ENCODE results near the gene ZIK1. TPM values are rescaled to one million over a fixed set of nuclear protein-coding genes. Genes with fewer than 3 reads are reported as not detected.

The ZIK1 gene
- total RNA-seq, 1 experiment from 2014 or later: not detected

DNA sequence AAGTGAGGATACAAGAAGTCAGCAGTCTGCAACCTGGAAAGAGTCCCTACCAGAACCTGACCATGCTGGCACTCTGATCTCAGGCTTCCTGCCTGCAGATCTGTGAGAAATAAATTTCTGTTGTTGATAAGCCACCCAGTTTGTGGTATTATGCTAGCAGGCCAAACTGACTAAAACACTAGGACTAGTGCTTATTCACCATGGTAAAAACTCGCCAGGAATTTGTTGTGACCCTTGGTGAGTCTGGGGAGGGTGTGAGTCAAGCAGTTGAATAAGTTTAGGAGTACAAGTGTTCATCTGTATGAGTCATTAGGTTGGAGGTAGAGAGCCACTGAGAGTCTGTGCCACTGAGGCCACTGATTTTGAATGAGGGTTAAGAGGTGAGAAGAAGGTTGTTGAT lies 3.6 kb downstream of the ZIK1 start:
- Histone ChIP-seq H3K4me2 (ENCODE audit: low read length) (no peak overlapping the region), H3K4me3 (replicated peaks in 1 of 2; ENCODE audit: low read depth in 1 of 2, low read length in 2 of 2) (no peak overlapping the region), H3K9ac (ENCODE audit: low read length) (no peak overlapping the region), H3K79me2 (ENCODE audit: insufficient read depth, low read length) (no peaks in the 10 kb centered on the region), H3K4me1 (ENCODE audit: control insufficient read depth in 1 of 2, insufficient read depth in 2 of 2, low read length in 2 of 2) (no peaks in the 10 kb centered on the region), H3K27ac (ENCODE audit: low read depth, low read length) (no peak overlapping the region), H3K36me3 (ENCODE audit: control insufficient read depth in 1 of 2, insufficient read depth in 2 of 2, low read length in 2 of 2) (no peaks in the 10 kb centered on the region), H4K20me1 (ENCODE audit: insufficient read depth) (no peaks in the 10 kb centered on the region), H3K9me3 (ENCODE audit: control insufficient read depth in 1 of 2, insufficient read depth in 1 of 2, low read depth in 1 of 2, low read length in 2 of 2) (peaks cover 0 to 12% of the 10 kb centered on the region in 2 experiments; a peak in 2 of 4 replicates), H3K27me3 (ENCODE audit: insufficient read depth, low read length) (no peaks in the 10 kb centered on the region), H2AFZ (ENCODE audit: low read depth, low read length, poor library complexity, severe bottlenecking) (no peak overlapping the region), H3K9me2 (ENCODE audit: insufficient read depth) (no peaks in the 10 kb centered on the region)
- ChIA-PET CTCF (no interaction called here), RAD21 (ENCODE audit: low non-redundant PET in 1 of 2, low total read pairs in 2 of 2, uncharacterized antibody in 2 of 2, unreplicated experiment in 2 of 2) (no interaction called here), POLR2A (no interaction called here)
- no peak for TF ChIP-seq POLR2A (IDR thresholded peaks at IDR 0.05; ENCODE audit: borderline replicate concordance, extremely low read depth, insufficient read depth, insufficient read length)
- no peak for TF ChIP-seq JUND (IDR thresholded peaks at IDR 0.05)
- TF ChIP-seq, protein P1, sequence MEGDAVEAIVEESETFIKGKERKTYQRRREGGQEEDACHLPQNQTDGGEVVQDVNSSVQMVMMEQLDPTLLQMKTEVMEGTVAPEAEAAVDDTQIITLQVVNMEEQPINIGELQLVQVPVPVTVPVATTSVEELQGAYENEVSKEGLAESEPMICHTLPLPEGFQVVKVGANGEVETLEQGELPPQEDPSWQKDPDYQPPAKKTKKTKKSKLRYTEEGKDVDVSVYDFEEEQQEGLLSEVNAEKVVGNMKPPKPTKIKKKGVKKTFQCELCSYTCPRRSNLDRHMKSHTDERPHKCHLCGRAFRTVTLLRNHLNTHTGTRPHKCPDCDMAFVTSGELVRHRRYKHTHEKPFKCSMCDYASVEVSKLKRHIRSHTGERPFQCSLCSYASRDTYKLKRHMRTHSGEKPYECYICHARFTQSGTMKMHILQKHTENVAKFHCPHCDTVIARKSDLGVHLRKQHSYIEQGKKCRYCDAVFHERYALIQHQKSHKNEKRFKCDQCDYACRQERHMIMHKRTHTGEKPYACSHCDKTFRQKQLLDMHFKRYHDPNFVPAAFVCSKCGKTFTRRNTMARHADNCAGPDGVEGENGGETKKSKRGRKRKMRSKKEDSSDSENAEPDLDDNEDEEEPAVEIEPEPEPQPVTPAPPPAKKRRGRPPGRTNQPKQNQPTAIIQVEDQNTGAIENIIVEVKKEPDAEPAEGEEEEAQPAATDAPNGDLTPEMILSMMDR (IDR thresholded peaks at IDR 0.05 in 2 of 3, conservative IDR thresholded peaks at IDR 0.05 in 1 of 3; ENCODE audit: borderline replicate concordance in 1 of 3, insufficient read depth in 1 of 3, low read depth in 2 of 3, low read length in 2 of 3): no peak
- TF ChIP-seq ELF1 (IDR thresholded peaks at IDR 0.05; ENCODE audit: borderline replicate concordance, low read depth): no peak
- TF ChIP-seq, protein P2, sequence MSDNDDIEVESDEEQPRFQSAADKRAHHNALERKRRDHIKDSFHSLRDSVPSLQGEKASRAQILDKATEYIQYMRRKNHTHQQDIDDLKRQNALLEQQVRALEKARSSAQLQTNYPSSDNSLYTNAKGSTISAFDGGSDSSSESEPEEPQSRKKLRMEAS (IDR thresholded peaks at IDR 0.05): no peak
- TF ChIP-seq ZFX (IDR thresholded peaks at IDR 0.05): no peak
- no peak for TF ChIP-seq EZH2 (IDR thresholded peaks at IDR 0.05)
- TF ChIP-seq SP1 (IDR thresholded peaks at IDR 0.05; ENCODE audit: low read depth): no peak
- TF ChIP-seq TCF7L2 (IDR thresholded peaks at IDR 0.05; ENCODE audit: borderline replicate concordance, extremely low read depth, insufficient read depth, insufficient read length): no peak
- no peak for TF ChIP-seq YY1 (IDR thresholded peaks at IDR 0.05; ENCODE audit: extremely low read depth, insufficient replicate concordance, low read depth, low read length)
- DNase-seq (ENCODE audit: low read depth, low spot score) (no peak), ATAC-seq (no peak)
- intact Hi-C loops (cut with micrococcal nuclease): no loop called here
- BruUV-seq (replicated peaks): no TSS peak
